Esophagus squamous epithelium (tissue), 4 donors: ENCODE measurements around the gene SLX9.

Experiments
- POLR2A ChIP-seq, 4 donors: fragments of 450-650 bp; IDR thresholded peaks; one replicate each; pipeline ENCODE4 v1.6.1; 2017; ENCODE audit warnings: antibody characterized with exemption in 4 of 4, mild to moderate bottlenecking in 4 of 4, moderate library complexity in 3 of 4
- TF ChIP-seq, protein P1 (sequence below), 6 experiments: fragments of 450-650 bp in 4 of 6; fragments of 200-600 bp in 2 of 6; sonication (generic) in 2 of 6; IDR thresholded peaks; one replicate each; pipeline ENCODE4 v1.5.1; 2016 to 2019; ENCODE audit warnings: antibody characterized with exemption in 6 of 6, mild to moderate bottlenecking in 4 of 6, moderate library complexity in 4 of 6

DNA sequence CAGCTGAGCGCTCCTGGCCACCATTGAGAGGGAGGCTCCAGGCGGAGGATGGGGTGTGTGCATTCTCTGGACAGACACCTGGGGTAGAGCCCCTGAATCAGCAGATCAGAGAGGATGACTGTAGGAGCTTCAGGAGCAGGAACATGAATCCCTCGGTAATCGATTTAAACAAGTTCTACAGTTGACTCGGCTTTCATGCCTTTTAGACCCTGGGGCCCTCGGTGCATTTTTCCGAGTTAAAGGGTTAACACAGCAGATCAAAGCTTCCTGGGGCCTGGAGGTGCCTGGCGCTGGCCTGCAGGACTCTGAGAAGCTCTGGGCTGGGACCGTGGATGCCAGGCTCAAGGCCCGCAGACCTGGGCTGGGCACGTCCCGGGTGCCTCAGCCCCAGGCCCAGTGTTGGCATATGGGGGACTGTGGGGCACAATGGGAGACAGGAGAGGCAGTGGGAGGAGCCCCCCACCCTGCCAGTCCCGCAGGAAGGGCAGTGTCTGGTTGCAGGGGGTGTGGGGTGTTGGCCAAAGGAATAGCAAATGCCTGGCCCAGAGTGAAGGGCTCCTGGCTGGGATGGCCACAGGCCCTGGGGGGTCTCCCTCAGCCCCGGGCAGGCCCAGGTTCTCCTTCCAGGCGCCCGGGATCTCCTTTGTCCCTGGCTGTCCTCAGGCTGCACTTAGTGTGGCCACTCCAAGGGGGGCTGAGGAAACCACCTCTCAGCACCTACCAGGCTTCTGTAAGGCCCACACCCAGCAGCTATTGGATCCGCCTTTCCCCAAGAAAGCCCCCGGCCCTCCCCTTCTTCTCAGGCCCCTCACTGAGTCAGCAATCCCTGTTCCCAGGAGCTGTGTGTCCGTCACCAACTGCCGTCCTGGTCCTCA is 40.1 kb downstream of the SLX9 start:
- TF ChIP-seq, protein P1, sequence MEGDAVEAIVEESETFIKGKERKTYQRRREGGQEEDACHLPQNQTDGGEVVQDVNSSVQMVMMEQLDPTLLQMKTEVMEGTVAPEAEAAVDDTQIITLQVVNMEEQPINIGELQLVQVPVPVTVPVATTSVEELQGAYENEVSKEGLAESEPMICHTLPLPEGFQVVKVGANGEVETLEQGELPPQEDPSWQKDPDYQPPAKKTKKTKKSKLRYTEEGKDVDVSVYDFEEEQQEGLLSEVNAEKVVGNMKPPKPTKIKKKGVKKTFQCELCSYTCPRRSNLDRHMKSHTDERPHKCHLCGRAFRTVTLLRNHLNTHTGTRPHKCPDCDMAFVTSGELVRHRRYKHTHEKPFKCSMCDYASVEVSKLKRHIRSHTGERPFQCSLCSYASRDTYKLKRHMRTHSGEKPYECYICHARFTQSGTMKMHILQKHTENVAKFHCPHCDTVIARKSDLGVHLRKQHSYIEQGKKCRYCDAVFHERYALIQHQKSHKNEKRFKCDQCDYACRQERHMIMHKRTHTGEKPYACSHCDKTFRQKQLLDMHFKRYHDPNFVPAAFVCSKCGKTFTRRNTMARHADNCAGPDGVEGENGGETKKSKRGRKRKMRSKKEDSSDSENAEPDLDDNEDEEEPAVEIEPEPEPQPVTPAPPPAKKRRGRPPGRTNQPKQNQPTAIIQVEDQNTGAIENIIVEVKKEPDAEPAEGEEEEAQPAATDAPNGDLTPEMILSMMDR (IDR thresholded peaks at IDR 0.05) = no peak
- TF ChIP-seq POLR2A (IDR thresholded peaks at IDR 0.05) = no peak
